ENCODE results near the gene ASTN2.

ASTN2 gene

GRCh38 chr9:116453785-116454184 lies 961.1 kb downstream of the ASTN2 start:
- DNase-seq (ENCODE audit: low spot score): peak; percentile 23

- DNase-seq (ENCODE audit: low spot score): no peak
Observed at GRCh38 chr9:116452634-116453033, 962.2 kb downstream of the ASTN2 start.

- DNase-seq (ENCODE audit: low spot score): no peak
Observed at GRCh38 chr9:116452227-116452626, 962.6 kb downstream of the ASTN2 start.

GRCh38 chr9:116451500-116452115 lies 963.2 kb downstream of the ASTN2 start:
- DNase-seq (ENCODE audit: low spot score): no peak

- no peak for DNase-seq (ENCODE audit: low spot score)
Observed at GRCh38 chr9:116450378-116451139, 964.3 kb downstream of the ASTN2 start.

- no peak for DNase-seq (ENCODE audit: low spot score)
Observed at GRCh38 chr9:116449949-116450348, 964.9 kb downstream of the ASTN2 start.

- DNase-seq (ENCODE audit: low spot score): no peak
Observed at GRCh38 chr9:116448431-116448830, 966.4 kb downstream of the ASTN2 start.

GRCh38 chr9:116447934-116448333 lies 966.9 kb downstream of the ASTN2 start:
- no peak for DNase-seq (ENCODE audit: low spot score)

GRCh38 chr9:116442528-116442927 lies 972.3 kb downstream of the ASTN2 start:
- DNase-seq (ENCODE audit: low spot score): no peak

- no peak for DNase-seq (ENCODE audit: low spot score)
Observed at GRCh38 chr9:116437411-116438370, 977.2 kb downstream of the ASTN2 start.

- DNase-seq (ENCODE audit: low spot score): no peak
Observed at GRCh38 chr9:116436121-116436520, 978.7 kb downstream of the ASTN2 start.

GRCh38 chr9:116435706-116436105 lies 979.2 kb downstream of the ASTN2 start:
- no peak for DNase-seq (ENCODE audit: low spot score)

GRCh38 chr9:116434314-116434713 lies 980.5 kb downstream of the ASTN2 start:
- DNase-seq (ENCODE audit: low spot score): no peak

- DNase-seq (ENCODE audit: low spot score): no peak
Observed at GRCh38 chr9:116432051-116432450, 982.8 kb downstream of the ASTN2 start.

- DNase-seq (ENCODE audit: low spot score): no peak
Observed at GRCh38 chr9:116430849-116431248, 984.0 kb downstream of the ASTN2 start.

GRCh38 chr9:116425244-116425643 lies 989.6 kb downstream of the ASTN2 start:
- no peak for DNase-seq (ENCODE audit: low spot score)

GRCh38 chr9:116423149-116423548 lies 991.7 kb downstream of the ASTN2 start:
- no peak for DNase-seq (ENCODE audit: low spot score)

GRCh38 chr9:116422119-116422979 lies 992.5 kb downstream of the ASTN2 start:
- no peak for DNase-seq (ENCODE audit: low spot score)

GRCh38 chr9:116420993-116421538 lies 993.8 kb downstream of the ASTN2 start:
- no peak for DNase-seq (ENCODE audit: low spot score)

- DNase-seq (ENCODE audit: low spot score): no peak
Observed at GRCh38 chr9:116419181-116419580, 995.7 kb downstream of the ASTN2 start.

- DNase-seq (ENCODE audit: low spot score): no peak
Observed at GRCh38 chr9:116417464-116417863, 997.4 kb downstream of the ASTN2 start.

All from HuH-7 (cell line).